Osteoblast (primary cell): ENCODE results near the gene AP5M1. TPM values are rescaled to one million over a fixed set of nuclear protein-coding genes. Genes with fewer than 3 reads are reported as not detected.

Experiments used
- DNase-seq: peaks from one replicate; pipeline ENCODE4 v3.0.0; 2011; ENCODE audit warnings: low spot score, mixed read lengths; ENCODE audit not compliant: insufficient read length; ENCODE audit errors: missing footprints
- H2AFZ ChIP-seq: 2 replicates; pipeline ENCODE4 v1.6.0; 2011; ENCODE audit warnings: mild to moderate bottlenecking, low read length
- H3K27ac ChIP-seq: 2 replicates; pipeline ENCODE4 v1.5.1; 2011; ENCODE audit warnings: mild to moderate bottlenecking, low read depth, low read length, moderate library complexity
- H3K27me3 ChIP-seq: 2 replicates; pipeline ENCODE4 v1.6.0; 2012; ENCODE audit warnings: mild to moderate bottlenecking, control low read depth, inconsistent platforms, low read length, moderate library complexity; ENCODE audit not compliant: insufficient read depth
- H3K36me3 ChIP-seq: 2 replicates; pipeline ENCODE4 v1.5.1; 2011; ENCODE audit warnings: mild to moderate bottlenecking, low read length, control low read depth, moderate library complexity; ENCODE audit not compliant: insufficient read depth
- H3K4me1 ChIP-seq: 2 replicates; pipeline ENCODE4 v1.5.1; 2011; ENCODE audit warnings: mild to moderate bottlenecking, low read length, control low read depth, moderate library complexity; ENCODE audit not compliant: insufficient read depth
- H3K4me2 ChIP-seq: 2 replicates; pipeline ENCODE4 v1.6.0; 2011; ENCODE audit warnings: mild to moderate bottlenecking, low read length; ENCODE audit not compliant: insufficient read depth
- H3K4me3 ChIP-seq: fragments of 200-600 bp; sonication (generic); 3 replicates; pipeline ENCODE4 v1.5.1; 2012; ENCODE audit warnings: mild to moderate bottlenecking, low read length, inconsistent platforms; ENCODE audit not compliant: insufficient read depth
- H3K79me2 ChIP-seq: 2 replicates; pipeline ENCODE4 v1.6.0; 2012; ENCODE audit warnings: mild to moderate bottlenecking, low read length, control low read depth, inconsistent platforms; ENCODE audit not compliant: insufficient read depth
- H3K9me3 ChIP-seq: 2 replicates; pipeline ENCODE4 v1.5.1; 2011; ENCODE audit warnings: low read depth, low read length, control low read depth
- H4K20me1 ChIP-seq: 2 replicates; pipeline ENCODE4 v1.6.0; 2012; ENCODE audit warnings: mild to moderate bottlenecking, low read length, control low read depth; ENCODE audit not compliant: insufficient read depth
- total RNA-seq: library from RNA; depleted of rRNA; stranded (reverse); fragments of >200 nt; gene quantifications from 2 replicates; pipeline ENCODE4 v1.2.3, GENCODE V29; 2012
- TF ChIP-seq, protein P1 (sequence below): IDR thresholded peaks from 2 replicates; pipeline ENCODE4 v1.5.1; 2011; ENCODE audit warnings: mild to moderate bottlenecking, low read depth, low read length, moderate library complexity; ENCODE audit errors: extremely low read depth

Gene AP5M1
- total RNA-seq, 1 donor = 23.5 TPM

DNA sequence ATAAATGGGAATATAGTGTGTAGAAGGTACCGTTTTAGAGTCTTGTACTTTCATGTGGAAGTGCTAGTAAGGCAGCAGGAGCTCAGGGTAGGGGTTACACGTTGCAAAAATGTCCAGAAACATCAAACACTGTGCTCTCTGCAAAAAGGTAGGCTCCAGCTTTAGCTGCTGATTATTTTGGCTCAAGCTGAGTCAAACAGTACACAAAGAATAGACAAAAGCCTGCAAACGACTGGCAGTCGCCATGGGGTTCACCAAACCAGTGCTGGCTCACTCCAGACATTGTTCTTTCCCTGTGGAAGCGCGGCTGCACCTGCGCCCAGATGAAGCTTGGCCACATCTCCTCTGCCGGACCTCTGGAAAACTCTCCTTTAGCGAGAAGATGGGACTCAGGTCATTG is 76.3 kb downstream of the AP5M1 start:
- TF ChIP-seq, protein P1, sequence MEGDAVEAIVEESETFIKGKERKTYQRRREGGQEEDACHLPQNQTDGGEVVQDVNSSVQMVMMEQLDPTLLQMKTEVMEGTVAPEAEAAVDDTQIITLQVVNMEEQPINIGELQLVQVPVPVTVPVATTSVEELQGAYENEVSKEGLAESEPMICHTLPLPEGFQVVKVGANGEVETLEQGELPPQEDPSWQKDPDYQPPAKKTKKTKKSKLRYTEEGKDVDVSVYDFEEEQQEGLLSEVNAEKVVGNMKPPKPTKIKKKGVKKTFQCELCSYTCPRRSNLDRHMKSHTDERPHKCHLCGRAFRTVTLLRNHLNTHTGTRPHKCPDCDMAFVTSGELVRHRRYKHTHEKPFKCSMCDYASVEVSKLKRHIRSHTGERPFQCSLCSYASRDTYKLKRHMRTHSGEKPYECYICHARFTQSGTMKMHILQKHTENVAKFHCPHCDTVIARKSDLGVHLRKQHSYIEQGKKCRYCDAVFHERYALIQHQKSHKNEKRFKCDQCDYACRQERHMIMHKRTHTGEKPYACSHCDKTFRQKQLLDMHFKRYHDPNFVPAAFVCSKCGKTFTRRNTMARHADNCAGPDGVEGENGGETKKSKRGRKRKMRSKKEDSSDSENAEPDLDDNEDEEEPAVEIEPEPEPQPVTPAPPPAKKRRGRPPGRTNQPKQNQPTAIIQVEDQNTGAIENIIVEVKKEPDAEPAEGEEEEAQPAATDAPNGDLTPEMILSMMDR = no peak
- no peak for DNase-seq

DNA sequence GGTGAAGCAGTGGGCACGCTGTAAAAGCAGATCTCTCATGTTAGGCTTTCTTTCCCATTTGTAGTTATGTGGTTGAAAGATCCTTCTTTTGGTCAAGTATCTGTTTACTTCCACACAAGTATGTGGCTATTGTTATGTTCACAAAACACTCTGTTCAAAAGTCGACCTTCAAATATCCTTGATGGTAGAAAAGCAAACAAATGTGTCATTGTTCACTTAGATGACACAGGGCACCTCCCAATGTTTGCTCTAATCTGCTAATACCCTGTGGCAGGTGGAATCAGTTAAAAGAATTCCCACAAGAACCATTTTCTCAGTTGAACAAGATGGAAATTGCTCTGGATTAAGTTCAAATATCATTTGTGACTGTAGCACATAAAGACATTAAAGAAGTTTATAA is 78.0 kb downstream of the AP5M1 start:
- Histone ChIP-seq H3K27me3 (peaks cover 1% of the 10 kb centered on the region), H4K20me1 (no peaks in the 10 kb centered on the region), H3K9me3 (peaks cover 2% of the 10 kb centered on the region), H3K4me3 (no peak overlapping the region), H2AFZ (no peak overlapping the region), H3K27ac (no peak overlapping the region), H3K4me2 (no peak overlapping the region), H3K79me2 (no peaks in the 10 kb centered on the region), H3K4me1 (peaks cover 2% of the 10 kb centered on the region), H3K36me3 (no peaks in the 10 kb centered on the region)
- TF ChIP-seq, protein P1 = no peak
- DNase-seq = no peak

More for the DNA sequence above, 76.3 kb downstream of the AP5M1 start:
- Histone ChIP-seq H3K9me3 (peaks cover 2% of the 10 kb centered on the region), H3K79me2 (no peaks in the 10 kb centered on the region), H3K36me3 (no peaks in the 10 kb centered on the region), H4K20me1 (no peaks in the 10 kb centered on the region), H3K27ac (no peak overlapping the region), H2AFZ (no peak overlapping the region), H3K4me1 (peaks cover 2% of the 10 kb centered on the region), H3K4me2 (no peak overlapping the region), H3K27me3 (no peaks in the 10 kb centered on the region), H3K4me3 (no peak overlapping the region)

Other genes with a start within 250 kb of the AP5M1 start
- gene EXOC5, start 66 bp upstream of the AP5M1 start, total RNA-seq = 78.1 and 80.3 TPM in 2 replicates
- gene NAA30, start 121.6 kb downstream of the AP5M1 start, total RNA-seq = 19.5 and 21.8 TPM in 2 replicates
- not detected in 2 replicates for gene CCDC198, start 224.9 kb downstream of the AP5M1 start, total RNA-seq